Measurements from ENCODE around the gene SHBG.

GRCh38 chr17:7592422-7593021 is 37.4 kb upstream of the SHBG start:
- no peak for TF ChIP-seq CTCF (IDR thresholded peaks at IDR 0.05)
- no peak for TF ChIP-seq POLR2A (IDR thresholded peaks at IDR 0.05)
- TF ChIP-seq EP300 (IDR thresholded peaks at IDR 0.05), result no peak
- TF ChIP-seq POLR2AphosphoS5 (IDR thresholded peaks at IDR 0.05), result no peak

All from upper lobe of left lung (tissue), 4 donors.